Gastrocnemius medialis (tissue), 4 donors: ENCODE data around the gene GALNT9.

ENCODE experiments used
- CTCF ChIP-seq, 5 experiments: fragments of 450-650 bp in 3 of 5; fragments of 200-600 bp in 2 of 5; sonication (generic) in 2 of 5; IDR thresholded peaks in 4 of 5; conservative IDR thresholded peaks in 1 of 5; 1 replicate in 4 of 5; 2 replicates in 1 of 5; pipeline ENCODE4 v1.5.1; 2016 to 2019; ENCODE audit warnings: antibody characterized with exemption in 5 of 5, mild to moderate bottlenecking in 3 of 5, moderate library complexity in 3 of 5
- POLR2A ChIP-seq, 2 donors: fragments of 450-650 bp; IDR thresholded peaks; one replicate each; pipeline ENCODE4 v1.6.1; 2017; ENCODE audit warnings: antibody characterized with exemption in 2 of 2, mild to moderate bottlenecking in 2 of 2, moderate library complexity in 2 of 2

DNA sequence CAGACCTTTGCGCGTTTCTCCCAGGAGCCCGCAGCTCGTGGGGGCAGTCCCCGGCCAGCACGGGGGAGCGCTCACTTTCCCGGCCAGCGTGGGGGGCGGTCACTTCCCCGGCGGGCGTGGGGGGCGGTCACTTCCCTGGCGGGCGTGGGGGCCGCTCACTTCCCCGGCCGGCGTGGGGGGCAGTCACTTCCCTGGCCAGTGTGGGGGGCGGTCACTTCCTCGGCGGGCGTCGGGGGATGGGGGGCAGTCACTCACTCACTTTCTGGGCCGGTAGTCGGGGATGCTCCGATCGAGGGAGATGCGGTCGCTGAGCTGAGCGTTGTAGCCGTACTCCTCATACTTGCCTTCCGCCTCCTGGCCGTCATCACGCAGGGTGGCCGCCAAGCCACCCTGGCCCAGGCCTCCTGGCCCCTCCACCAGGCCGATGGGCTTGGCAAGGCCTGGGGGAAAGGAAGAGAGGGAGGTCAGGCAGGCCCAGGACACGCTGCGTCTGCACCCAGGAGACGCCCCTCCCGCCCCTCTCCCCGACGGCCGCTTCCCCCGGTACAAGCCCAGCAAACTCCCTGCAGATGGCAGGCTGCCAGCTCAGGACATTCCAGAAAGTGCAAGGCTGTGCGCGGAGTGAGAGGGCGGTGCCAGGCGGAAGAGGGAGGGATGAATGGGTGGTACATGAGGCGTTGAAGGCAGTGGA is 43.3 kb downstream of the GALNT9 start:
- TF ChIP-seq CTCF (IDR thresholded peaks at IDR 0.05 in 4 of 5, conservative IDR thresholded peaks at IDR 0.05 in 1 of 5) (no peak), POLR2A (IDR thresholded peaks at IDR 0.05) (no peak)
